GM21515 (cell line): ENCODE data around the gene TSR3.
"Not testable (repeated sequence)": the region's sequence is repeated elsewhere in the genome, so short reads cannot be mapped to it uniquely, and the experiment has no call there.

Source experiments
- ATAC-seq: cut with Tn5 transposase; IDR thresholded peaks from one replicate; pipeline ENCODE4 v1.9.1; 2021; ENCODE audit not compliant: unreplicated experiment

Gene TSR3

GRCh38 chr16:1338855-1339675, 12.6 kb downstream of the TSR3 start:
- ATAC-seq: no peak

GRCh38 chr16:1338119-1338730, 13.5 kb downstream of the TSR3 start:
- no peak for ATAC-seq

GRCh38 chr16:1337486-1337885, 14.2 kb downstream of the TSR3 start:
- ATAC-seq: no peak

GRCh38 chr16:1336619-1337018, 15.1 kb downstream of the TSR3 start:
- no peak for ATAC-seq

GRCh38 chr16:1335996-1336395, 15.7 kb downstream of the TSR3 start:
- no peak for ATAC-seq

- no peak for ATAC-seq
Observed at GRCh38 chr16:1335211-1335971, 16.3 kb downstream of the TSR3 start.

GRCh38 chr16:1334739-1335138, 16.9 kb downstream of the TSR3 start:
- no peak for ATAC-seq

GRCh38 chr16:1333854-1334700, 17.6 kb downstream of the TSR3 start:
- no peak for ATAC-seq

GRCh38 chr16:1333149-1333812, 18.4 kb downstream of the TSR3 start, which contains the start of gene BAIAP3:
BAIAP3 (plus strand) TSS chr16:1333645; CDS start chr16:1338550, 4,905 bp downstream.
- ATAC-seq: no peak

GRCh38 chr16:1332618-1333148, 19.0 kb downstream of the TSR3 start:
- no peak for ATAC-seq

- ATAC-seq: peak; percentile 45
Observed at GRCh38 chr16:1331712-1332617, 19.7 kb downstream of the TSR3 start.

- ATAC-seq: no peak
Observed at GRCh38 chr16:1330931-1331711, 20.6 kb downstream of the TSR3 start.

- ATAC-seq: no peak
Observed at GRCh38 chr16:1330260-1330914, 21.3 kb downstream of the TSR3 start.

GRCh38 chr16:1328961-1329360, 22.7 kb downstream of the TSR3 start:
- ATAC-seq: not testable (repeated sequence)

GRCh38 chr16:1328136-1328535, 23.5 kb downstream of the TSR3 start:
- not testable (repeated sequence) for ATAC-seq

- ATAC-seq: no peak
Observed at GRCh38 chr16:1327619-1327947, 24.1 kb downstream of the TSR3 start.

GRCh38 chr16:1326946-1327618, 24.6 kb downstream of the TSR3 start:
- no peak for ATAC-seq
